ENCODE data around the gene EXOSC1.
"Not testable (repeated sequence)": the region's sequence is repeated elsewhere in the genome, so short reads cannot be mapped to it uniquely, and the experiment has no call there.

Gene EXOSC1

DNA sequence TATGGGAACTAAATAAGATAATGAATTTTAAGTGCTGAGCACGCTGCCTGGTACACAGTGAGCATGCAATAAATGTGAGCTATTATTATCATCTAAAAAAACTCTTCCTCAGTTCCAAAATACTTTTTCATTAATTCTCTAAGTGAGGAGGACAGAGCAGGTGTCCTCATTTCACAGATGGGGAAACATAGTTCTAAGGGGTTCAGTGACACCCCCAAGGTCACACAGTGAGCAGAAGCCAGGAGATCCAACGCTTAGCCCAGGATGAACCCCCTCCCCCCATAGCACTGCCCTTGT is 37.9 kb downstream of the EXOSC1 start:
- no peaks in the 10 kb centered on the region for H3K36me3 Mint-ChIP-seq (ENCODE audit: low read depth)
- H3K4me1 Mint-ChIP-seq (ENCODE audit: low read depth) = peaks cover 29% of the 10 kb centered on the region
- no peaks in the 10 kb centered on the region for H3K27me3 Mint-ChIP-seq
- DNase-seq = no peak
- H3K4me3 Mint-ChIP-seq = no peak overlapping the region
- H3K9me3 Mint-ChIP-seq = no peaks in the 10 kb centered on the region
- peak overlapping the region; percentile 80 for H3K27ac Mint-ChIP-seq

DNA sequence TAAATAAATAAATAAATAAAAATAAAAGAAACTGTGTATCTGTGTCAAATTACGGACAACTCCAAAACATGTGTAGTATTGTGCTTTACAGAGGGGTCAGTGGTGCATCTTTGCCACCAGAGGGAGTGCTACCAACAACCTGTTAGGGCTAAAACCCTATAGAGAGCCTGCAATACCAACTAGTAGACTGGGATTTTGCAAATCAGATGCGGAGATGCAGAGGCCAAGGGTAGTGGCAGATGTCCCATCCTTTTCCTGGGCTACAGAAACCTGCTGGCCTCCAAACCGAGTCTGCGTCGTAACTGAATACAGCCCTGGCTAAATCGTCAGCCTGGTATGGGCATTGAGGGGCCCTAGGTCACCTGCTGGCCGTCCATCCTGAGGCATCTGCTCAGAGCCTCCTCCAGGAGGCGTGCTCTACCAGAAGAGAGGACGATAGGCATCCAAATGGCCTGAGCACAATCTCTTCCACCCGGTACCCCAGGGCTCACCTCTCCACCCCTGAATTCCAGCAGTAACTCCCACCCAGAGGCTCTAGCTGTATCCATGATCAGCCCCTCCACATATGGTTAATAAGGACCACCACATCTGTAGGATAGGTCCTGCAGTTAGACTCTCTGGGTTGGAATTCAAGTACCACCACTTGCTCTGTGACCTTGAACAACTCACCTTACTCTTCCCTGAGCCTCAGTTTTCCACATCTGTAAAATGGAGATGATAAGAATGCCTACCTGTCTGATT is 38.4 kb downstream of the EXOSC1 start:
- peak; percentile 84 for DNase-seq
- Mint-ChIP-seq H3K4me1 (ENCODE audit: low read depth) (peaks cover 23% of the 10 kb centered on the region), H3K27ac (peak overlapping the region; percentile 80), H3K4me3 (peak overlapping the region; percentile 47), H3K9me3 (no peaks in the 10 kb centered on the region), H3K36me3 (ENCODE audit: low read depth) (no peaks in the 10 kb centered on the region), H3K27me3 (no peaks in the 10 kb centered on the region)

GRCh38 chr10:97406483-97406882 is 39.3 kb downstream of the EXOSC1 start:
- DNase-seq; H3K27me3 Mint-ChIP-seq; H3K4me3 Mint-ChIP-seq; H3K27ac Mint-ChIP-seq; H3K9me3 Mint-ChIP-seq; H3K36me3 Mint-ChIP-seq (ENCODE audit: low read depth): not testable (repeated sequence)
- H3K4me1 Mint-ChIP-seq (ENCODE audit: low read depth) = peaks cover 20% of the 10 kb centered on the region

DNA sequence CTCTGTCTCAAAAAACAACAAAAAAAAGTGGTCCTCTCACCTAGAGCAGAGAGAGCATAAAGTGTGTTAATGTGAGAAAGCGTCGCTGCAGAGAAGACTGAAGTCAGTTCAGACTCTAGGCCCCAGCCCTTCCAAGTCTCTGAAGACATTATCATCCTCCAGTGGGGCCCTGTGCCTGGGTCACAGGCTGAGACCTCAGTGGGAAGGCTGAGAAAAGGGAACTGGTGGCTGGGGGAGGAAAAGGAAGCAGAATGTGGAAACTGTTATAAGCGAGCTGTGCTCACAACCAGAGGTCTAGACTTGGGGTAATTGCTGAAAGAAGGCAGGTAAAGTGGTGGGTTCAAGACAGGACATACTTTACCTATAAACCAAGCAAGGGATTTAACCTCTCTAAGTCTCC is 39.7 kb downstream of the EXOSC1 start:
- H3K9me3 Mint-ChIP-seq = no peaks in the 10 kb centered on the region

GRCh38 chr10:97404044-97404443 is 41.8 kb downstream of the EXOSC1 start:
- no peak overlapping the region for H3K27ac Mint-ChIP-seq
- H3K4me3 Mint-ChIP-seq = no peak overlapping the region
- H3K27me3 Mint-ChIP-seq = no peaks in the 10 kb centered on the region

More for the DNA sequence above, 39.7 kb downstream of the EXOSC1 start:
- no peak overlapping the region for H3K4me3 Mint-ChIP-seq
- H3K4me1 Mint-ChIP-seq (ENCODE audit: low read depth) = peaks cover 20% of the 10 kb centered on the region
- no peak for DNase-seq
- H3K27ac Mint-ChIP-seq = peak overlapping the region; percentile 38
- H3K27me3 Mint-ChIP-seq = no peaks in the 10 kb centered on the region
- H3K36me3 Mint-ChIP-seq (ENCODE audit: low read depth) = peaks cover under 1% of the 10 kb centered on the region

GRCh38 chr10:97401455-97401919 is 44.3 kb downstream of the EXOSC1 start:
- H3K9me3 Mint-ChIP-seq = no peaks in the 10 kb centered on the region
- no peaks in the 10 kb centered on the region for H3K27me3 Mint-ChIP-seq
- H3K27ac Mint-ChIP-seq = peak overlapping the region; percentile 98
- peaks cover 11% of the 10 kb centered on the region for H3K4me1 Mint-ChIP-seq (ENCODE audit: low read depth)
- peak overlapping the region; percentile 98 for H3K4me3 Mint-ChIP-seq
- no peak for DNase-seq
- H3K36me3 Mint-ChIP-seq (ENCODE audit: low read depth) = peaks cover 24% of the 10 kb centered on the region

More at GRCh38 chr10:97404044-97404443, 41.8 kb downstream of the EXOSC1 start:
- no peak for DNase-seq
- Mint-ChIP-seq H3K36me3 (ENCODE audit: low read depth) (peaks cover 15% of the 10 kb centered on the region), H3K9me3 (no peaks in the 10 kb centered on the region), H3K4me1 (ENCODE audit: low read depth) (peaks cover 23% of the 10 kb centered on the region)

GRCh38 chr10:97400665-97401454 is 44.9 kb downstream of the EXOSC1 start, which contains the start of gene RRP12:
RRP12 (minus strand) TSS chr10:97401340; CDS start chr10:97401231, 109 bp downstream.
- peaks cover 31% of the 10 kb centered on the region for H3K36me3 Mint-ChIP-seq (ENCODE audit: low read depth)
- H3K4me3 Mint-ChIP-seq = peak within 1 kb of the TSS; percentile 98
- peaks cover 17% of the 10 kb centered on the region for H3K4me1 Mint-ChIP-seq (ENCODE audit: low read depth)

GRCh38 chr10:97399843-97400545 is 45.8 kb downstream of the EXOSC1 start:
- Mint-ChIP-seq H3K4me1 (ENCODE audit: low read depth) (peaks cover 17% of the 10 kb centered on the region), H3K27me3 (no peaks in the 10 kb centered on the region), H3K27ac (peak overlapping the region; percentile 98), H3K36me3 (ENCODE audit: low read depth) (peaks cover 37% of the 10 kb centered on the region), H3K9me3 (no peaks in the 10 kb centered on the region), H3K4me3 (peak overlapping the region; percentile 98)
- DNase-seq = peak; percentile 56

More at GRCh38 chr10:97400665-97401454, 44.9 kb downstream of the EXOSC1 start, which contains the start of gene RRP12:
- peak; percentile 80 for DNase-seq
- no peaks in the 10 kb centered on the region for H3K27me3 Mint-ChIP-seq
- H3K27ac Mint-ChIP-seq = peak within 1 kb of the TSS; percentile 98
- H3K9me3 Mint-ChIP-seq = no peaks in the 10 kb centered on the region

GRCh38 chr10:97396056-97396455 is 49.8 kb downstream of the EXOSC1 start:
- H3K4me3 Mint-ChIP-seq = no peak overlapping the region
- H3K4me1 Mint-ChIP-seq (ENCODE audit: low read depth) = peaks cover 17% of the 10 kb centered on the region
- DNase-seq = no peak
- no peak overlapping the region for H3K27ac Mint-ChIP-seq
- no peaks in the 10 kb centered on the region for H3K27me3 Mint-ChIP-seq
- no peaks in the 10 kb centered on the region for H3K9me3 Mint-ChIP-seq
- peaks cover 66% of the 10 kb centered on the region for H3K36me3 Mint-ChIP-seq (ENCODE audit: low read depth)

DNA sequence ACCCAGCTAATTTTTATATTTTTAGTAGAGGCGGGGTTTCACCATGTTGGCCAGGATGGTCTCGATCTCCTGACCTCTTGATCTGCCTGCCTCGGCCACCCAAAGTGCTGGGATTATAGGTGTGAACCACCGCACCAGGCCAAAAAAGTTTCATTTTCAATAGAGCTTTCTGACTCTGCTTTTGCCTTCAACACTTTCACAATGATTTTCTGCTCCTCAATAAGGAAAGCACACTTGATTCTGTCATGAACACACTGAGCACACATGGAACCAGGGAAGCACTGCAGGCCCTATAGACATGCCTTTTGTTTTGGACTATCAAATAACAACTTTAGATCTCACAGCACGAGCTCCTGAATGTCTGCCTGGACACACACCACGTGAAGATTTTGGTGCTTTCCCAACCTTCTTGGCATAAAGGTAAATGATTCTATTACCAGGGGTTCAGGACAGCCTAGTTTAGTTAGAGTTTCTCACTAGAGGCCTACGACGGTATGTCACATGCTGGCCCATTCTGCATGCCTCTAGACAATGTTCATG is 52.7 kb downstream of the EXOSC1 start:
- no peaks in the 10 kb centered on the region for H3K9me3 Mint-ChIP-seq
- peaks cover 11% of the 10 kb centered on the region for H3K4me1 Mint-ChIP-seq (ENCODE audit: low read depth)
- no peaks in the 10 kb centered on the region for H3K27me3 Mint-ChIP-seq
- peaks cover 82% of the 10 kb centered on the region for H3K36me3 Mint-ChIP-seq (ENCODE audit: low read depth)
- H3K27ac Mint-ChIP-seq = peak overlapping the region; percentile 27
- no peak for DNase-seq
- H3K4me3 Mint-ChIP-seq = no peak overlapping the region

DNA sequence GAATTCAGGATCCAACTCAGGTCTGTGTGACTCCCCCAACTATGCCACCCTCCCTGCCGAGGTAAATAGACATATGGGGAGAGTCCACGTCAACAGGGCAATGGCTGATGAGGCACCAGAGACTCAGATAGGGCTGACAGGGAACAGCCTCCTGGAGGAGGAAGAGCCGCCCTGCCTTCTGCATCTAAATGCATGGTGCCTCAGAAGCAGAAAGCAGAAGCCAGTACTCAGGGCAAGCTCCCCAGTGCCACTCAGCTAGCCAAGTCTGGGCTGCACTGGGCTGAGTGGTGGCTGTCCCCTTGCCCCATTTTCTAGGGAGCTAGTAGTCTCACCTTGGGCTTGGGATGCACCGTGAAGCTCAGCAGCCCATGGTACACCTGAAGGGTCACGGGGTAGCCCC is 55.7 kb downstream of the EXOSC1 start:
- Mint-ChIP-seq H3K36me3 (ENCODE audit: low read depth) (peaks cover 89% of the 10 kb centered on the region), H3K4me1 (ENCODE audit: low read depth) (peaks cover 5% of the 10 kb centered on the region), H3K27ac (no peak overlapping the region), H3K9me3 (no peaks in the 10 kb centered on the region), H3K4me3 (no peak overlapping the region), H3K27me3 (no peaks in the 10 kb centered on the region)
- DNase-seq = no peak

GRCh38 chr10:97388152-97388551 is 57.7 kb downstream of the EXOSC1 start:
- no peak overlapping the region for H3K27ac Mint-ChIP-seq
- peaks cover 89% of the 10 kb centered on the region for H3K36me3 Mint-ChIP-seq (ENCODE audit: low read depth)
- H3K4me1 Mint-ChIP-seq (ENCODE audit: low read depth) = peaks cover 2% of the 10 kb centered on the region
- no peak overlapping the region for H3K4me3 Mint-ChIP-seq
- H3K27me3 Mint-ChIP-seq = no peaks in the 10 kb centered on the region
- no peak for DNase-seq
- no peaks in the 10 kb centered on the region for H3K9me3 Mint-ChIP-seq

All from activated T-cell treated with anti-CD3 and anti-CD28 coated beads, Interleukin-2, amount 50 U/mL, for 24 hours (primary cell).